Right lobe of liver (tissue), 6 donors: ENCODE results near the gene FAM78B. TPM values are rescaled to one million over a fixed set of nuclear protein-coding genes. Genes with fewer than 3 reads are reported as not detected.
A peak's percentile ranks its signal among the peaks of the same experiment; 100 is the strongest.

ENCODE experiments used
- ATAC-seq, 4 donors: fragments of 200-7000 bp; cut with Tn5 transposase; one replicate each; pipeline ENCODE4 v1.9.1; 2020; ENCODE audit warnings: mild to moderate bottlenecking in 4 of 4, moderate library complexity in 4 of 4
- DNase-seq, 3 donors: peaks; one replicate each; pipeline ENCODE4 v3.0.0-alpha.2; 2020
- H3K27ac ChIP-seq, 3 donors: fragments of 200-600 bp; one replicate each; pipeline ENCODE4 v1.8.0; 2022
- H3K27me3 ChIP-seq, 2 donors: fragments of 200-600 bp; one replicate each; pipeline ENCODE4 v1.8.0; 2022
- H3K36me3 ChIP-seq, 4 donors: fragments of 200-600 bp; sonication (generic) in 1 of 4; one replicate each; pipeline versions ENCODE4 v1.5.1 to v1.8.0; 2017 to 2022; ENCODE audit warnings: control low read depth in 1 of 4
- H3K4me1 ChIP-seq, 4 donors: fragments of 200-600 bp; sonication (generic) in 1 of 4; one replicate each; pipeline versions ENCODE4 v1.5.1 to v1.8.0; 2017 to 2022; ENCODE audit warnings: control low read depth in 1 of 4
- H3K4me3 ChIP-seq, 3 donors: fragments of 200-600 bp; one replicate each; pipeline ENCODE4 v1.8.0; 2022
- H3K9me3 ChIP-seq, 4 donors: fragments of 200-600 bp; sonication (generic) in 1 of 4; one replicate each; pipeline versions ENCODE4 v1.5.1 to v1.8.0; 2017 to 2022; ENCODE audit warnings: control low read depth in 1 of 4
- POLR2A ChIP-seq: fragments of 450-650 bp; IDR thresholded peaks from one replicate; pipeline ENCODE4 v1.6.1; 2017; ENCODE audit warnings: antibody characterized with exemption, mild to moderate bottlenecking
- WGBS: methylation state at CpG from one replicate; pipeline ENCODE4 v1.1.6; 2018; ENCODE audit warnings: low coverage, low lambda C conversion rate; ENCODE audit not compliant: insufficient coverage; ENCODE audit errors: missing lambda C conversion rate; 5-methylcytosine and 5-hydroxymethylcytosine counted together
- intact Hi-C, 2 donors: fragments of 100-400 bp; cut with DNase I; formaldehyde crosslinking; loops; one replicate each; pipeline versions ENCODE4 v1.11.2 to v1.14.1; 2022
- total RNA-seq, 6 experiments: library from RNA; depleted of rRNA in 2 of 6; stranded (reverse); fragments of >200 nt in 2 of 6; fragmentation: NEBNext Ultra II Directional in 3 of 6; extraction: Animal tissue kit (Norgen Biotek cat#: 25700) in 3 of 6; gene quantifications; one replicate each; pipeline versions ENCODE4 v1.1.0 to v1.2.4, GENCODE V29; 2016 to 2023
- TF ChIP-seq, protein P1 (sequence below), 4 donors: fragments of 200-600 bp in 3 of 4; fragments of 450-650 bp in 1 of 4; IDR thresholded peaks; one replicate each; pipeline versions ENCODE4 v1.5.1 to v1.8.0; 2016 to 2022; ENCODE audit warnings: antibody characterized with exemption in 4 of 4, mild to moderate bottlenecking in 2 of 4
- donor health status: DM: no; HTN: yes; CAD: no.
- donor health status: DM: no; HTN: no; CAD: no.
- donor health status: DM: no; HTN: no; CAD: no.
- donor health status: DM: no; HTN: yes; CAD: no.
- donor health status: DM: no; HTN: yes; CAD: no.

FAM78B gene
- total RNA-seq, 6 experiments from 2014 or later: 0.58 to 1.4 (median 1.1) TPM

- H3K36me3 ChIP-seq: no peaks in the 10 kb centered on the region
- H3K27me3 ChIP-seq: no peaks in the 10 kb centered on the region
- H3K4me3 ChIP-seq: no peak overlapping the region
- ATAC-seq (no peak), DNase-seq (no peak)
- no peak overlapping the region for H3K27ac ChIP-seq
- no peaks in the 10 kb centered on the region for H3K4me1 ChIP-seq
- intact Hi-C loops: no loop called here
- WGBS: 42% methylated on average over 1 of the region's 1 CpG
- TF ChIP-seq, protein P1, sequence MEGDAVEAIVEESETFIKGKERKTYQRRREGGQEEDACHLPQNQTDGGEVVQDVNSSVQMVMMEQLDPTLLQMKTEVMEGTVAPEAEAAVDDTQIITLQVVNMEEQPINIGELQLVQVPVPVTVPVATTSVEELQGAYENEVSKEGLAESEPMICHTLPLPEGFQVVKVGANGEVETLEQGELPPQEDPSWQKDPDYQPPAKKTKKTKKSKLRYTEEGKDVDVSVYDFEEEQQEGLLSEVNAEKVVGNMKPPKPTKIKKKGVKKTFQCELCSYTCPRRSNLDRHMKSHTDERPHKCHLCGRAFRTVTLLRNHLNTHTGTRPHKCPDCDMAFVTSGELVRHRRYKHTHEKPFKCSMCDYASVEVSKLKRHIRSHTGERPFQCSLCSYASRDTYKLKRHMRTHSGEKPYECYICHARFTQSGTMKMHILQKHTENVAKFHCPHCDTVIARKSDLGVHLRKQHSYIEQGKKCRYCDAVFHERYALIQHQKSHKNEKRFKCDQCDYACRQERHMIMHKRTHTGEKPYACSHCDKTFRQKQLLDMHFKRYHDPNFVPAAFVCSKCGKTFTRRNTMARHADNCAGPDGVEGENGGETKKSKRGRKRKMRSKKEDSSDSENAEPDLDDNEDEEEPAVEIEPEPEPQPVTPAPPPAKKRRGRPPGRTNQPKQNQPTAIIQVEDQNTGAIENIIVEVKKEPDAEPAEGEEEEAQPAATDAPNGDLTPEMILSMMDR (IDR thresholded peaks at IDR 0.05): no peak
- no peak for TF ChIP-seq POLR2A
- no peaks in the 10 kb centered on the region for H3K9me3 ChIP-seq
Measured at GRCh38 chr1:166127003-166127402, 39.8 kb downstream of the FAM78B start.

GRCh38 chr1:166122873-166123466 lies 43.8 kb downstream of the FAM78B start:
- no peaks in the 10 kb centered on the region for H3K27me3 ChIP-seq
- no peaks in the 10 kb centered on the region for H3K9me3 ChIP-seq
- DNase-seq (no peak), ATAC-seq (no peak)
- 74% methylated on average over 4 of the region's 8 CpGs for WGBS
- no peak overlapping the region for H3K4me3 ChIP-seq
- H3K27ac ChIP-seq: no peak overlapping the region
- intact Hi-C loops: no loop called here
- TF ChIP-seq POLR2A: no peak
- TF ChIP-seq, protein P1 (IDR thresholded peaks at IDR 0.05): no peak
- H3K36me3 ChIP-seq: no peaks in the 10 kb centered on the region
- H3K4me1 ChIP-seq: no peaks in the 10 kb centered on the region

GRCh38 chr1:166121010-166121409 lies 45.8 kb downstream of the FAM78B start:
- peak in 1 of 4 donors; percentile 36 for ATAC-seq
- H3K27ac ChIP-seq: no peak overlapping the region
- intact Hi-C loops: no loop called here
- TF ChIP-seq, protein P1 (IDR thresholded peaks at IDR 0.05): no peak
- no peak for TF ChIP-seq POLR2A
- no peak for DNase-seq
- H3K4me3 ChIP-seq: no peak overlapping the region
- no peaks in the 10 kb centered on the region for H3K27me3 ChIP-seq
- WGBS: 88% methylated on average over 3 of the region's 4 CpGs
- no peaks in the 10 kb centered on the region for H3K36me3 ChIP-seq
- no peaks in the 10 kb centered on the region for H3K4me1 ChIP-seq
- no peaks in the 10 kb centered on the region for H3K9me3 ChIP-seq

DNA sequence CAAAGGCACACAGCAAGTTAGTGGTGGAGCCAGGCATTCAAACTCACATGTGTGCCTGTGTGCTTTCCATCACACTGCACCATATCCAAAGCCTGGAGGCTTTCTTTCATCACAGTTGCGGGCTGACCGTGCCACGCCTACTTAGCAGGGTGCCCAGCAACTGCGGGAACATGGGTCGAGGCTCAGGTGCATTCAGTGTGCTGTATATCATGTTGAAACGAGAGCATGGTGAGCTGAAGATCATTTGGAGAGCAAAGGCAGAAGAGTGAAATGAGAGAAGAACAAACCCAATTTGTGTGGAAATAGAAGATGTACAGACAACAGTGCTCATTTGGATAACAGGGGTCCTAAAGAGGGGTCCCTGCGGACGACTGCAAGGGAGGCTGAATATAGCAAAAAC lies 46.5 kb downstream of the FAM78B start:
- no peak for ATAC-seq
- Histone ChIP-seq H3K27me3 (no peaks in the 10 kb centered on the region), H3K27ac (no peak overlapping the region), H3K9me3 (no peaks in the 10 kb centered on the region), H3K4me1 (no peaks in the 10 kb centered on the region), H3K4me3 (no peak overlapping the region), H3K36me3 (no peaks in the 10 kb centered on the region)
- 76% methylated on average over 8 of the region's 8 CpGs for WGBS
- intact Hi-C loops: no loop called here
- no peak for DNase-seq
- TF ChIP-seq, protein P1 (IDR thresholded peaks at IDR 0.05): no peak
- TF ChIP-seq POLR2A: no peak
